Measurements from ENCODE around the gene UCKL1.

GRCh38 chr20:63890201-63890576, 66.0 kb downstream of the UCKL1 start:
- TF ChIP-seq, protein P1, sequence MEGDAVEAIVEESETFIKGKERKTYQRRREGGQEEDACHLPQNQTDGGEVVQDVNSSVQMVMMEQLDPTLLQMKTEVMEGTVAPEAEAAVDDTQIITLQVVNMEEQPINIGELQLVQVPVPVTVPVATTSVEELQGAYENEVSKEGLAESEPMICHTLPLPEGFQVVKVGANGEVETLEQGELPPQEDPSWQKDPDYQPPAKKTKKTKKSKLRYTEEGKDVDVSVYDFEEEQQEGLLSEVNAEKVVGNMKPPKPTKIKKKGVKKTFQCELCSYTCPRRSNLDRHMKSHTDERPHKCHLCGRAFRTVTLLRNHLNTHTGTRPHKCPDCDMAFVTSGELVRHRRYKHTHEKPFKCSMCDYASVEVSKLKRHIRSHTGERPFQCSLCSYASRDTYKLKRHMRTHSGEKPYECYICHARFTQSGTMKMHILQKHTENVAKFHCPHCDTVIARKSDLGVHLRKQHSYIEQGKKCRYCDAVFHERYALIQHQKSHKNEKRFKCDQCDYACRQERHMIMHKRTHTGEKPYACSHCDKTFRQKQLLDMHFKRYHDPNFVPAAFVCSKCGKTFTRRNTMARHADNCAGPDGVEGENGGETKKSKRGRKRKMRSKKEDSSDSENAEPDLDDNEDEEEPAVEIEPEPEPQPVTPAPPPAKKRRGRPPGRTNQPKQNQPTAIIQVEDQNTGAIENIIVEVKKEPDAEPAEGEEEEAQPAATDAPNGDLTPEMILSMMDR (IDR thresholded peaks at IDR 0.05; ENCODE audit: low read depth, low read length), result no peak
- TF ChIP-seq MAX (IDR thresholded peaks at IDR 0.05; ENCODE audit: low read depth, low read length) (no peak), POLR2A (IDR thresholded peaks at IDR 0.05; ENCODE audit: extremely low read depth, insufficient read length) (no peak), MYC (IDR thresholded peaks at IDR 0.05; ENCODE audit: low read depth, low read length) (no peak)

Data from NB4 (cell line).